Measurements from ENCODE around the gene DYNC1I1. TPM values are rescaled to one million over a fixed set of nuclear protein-coding genes. Genes with fewer than 3 reads are reported as not detected.

Gene DYNC1I1
- total RNA-seq, 1 experiment from 2014 or later: 3.2 TPM

- Histone ChIP-seq H2BK20ac (ENCODE audit: low read depth, low read length, poor library complexity, severe bottlenecking) (no peak overlapping the region), H3K9me3 (ENCODE audit: control insufficient read depth, low read depth, low read length) (no peaks in the 10 kb centered on the region), H2BK120ac (ENCODE audit: low read depth, low read length, poor library complexity, severe bottlenecking) (no peak overlapping the region), H2AFZ (ENCODE audit: low read length) (no peak overlapping the region), H4K91ac (ENCODE audit: insufficient read length, low read depth, low read length) (no peak overlapping the region), H3K4me1 (ENCODE audit: insufficient read depth, low read length) (no peaks in the 10 kb centered on the region; the same call in 1 of the 2 replicates), H3K14ac (ENCODE audit: insufficient read depth, low read length) (no peak overlapping the region), H4K20me1 (ENCODE audit: control insufficient read depth, insufficient read depth, insufficient read length) (no peaks in the 10 kb centered on the region), H3K27me3 (ENCODE audit: insufficient read depth, low read length) (no peaks in the 10 kb centered on the region), H3K4ac (ENCODE audit: low read depth, low read length) (no peak overlapping the region), H3K27ac (ENCODE audit: insufficient read length, low read depth, low read length) (no peak overlapping the region), H2BK15ac (ENCODE audit: low read depth, low read length) (no peak overlapping the region), H3K23ac (ENCODE audit: insufficient read length, low read depth, low read length) (no peak overlapping the region), H3K23me2 (ENCODE audit: insufficient read length, low read depth, low read length, poor library complexity, severe bottlenecking) (no peaks in the 10 kb centered on the region), H3K4me2 (ENCODE audit: insufficient read depth, insufficient read length, low read length) (no peak overlapping the region), H2BK5ac (ENCODE audit: insufficient read length, low read length) (no peak overlapping the region), H2BK12ac (ENCODE audit: insufficient read length, low read depth, low read length) (no peak overlapping the region), H4K8ac (replicated peaks; ENCODE audit: insufficient read length, low read depth, low read length) (no peak overlapping the region), H3K9ac (ENCODE audit: extremely low read depth, insufficient read length, low read length) (no peak overlapping the region), H3K56ac (ENCODE audit: insufficient read length, low read depth, low read length) (no peak overlapping the region), H3K18ac (ENCODE audit: insufficient read length, low read depth, low read length) (no peak overlapping the region), H3T11ph (ENCODE audit: low read length) (no peak overlapping the region), H3K79me2 (ENCODE audit: insufficient read depth, low read length) (no peaks in the 10 kb centered on the region), H2AK5ac (ENCODE audit: insufficient read length, low read length) (no peak overlapping the region), H4K5ac (ENCODE audit: insufficient read length, low read depth, low read length) (no peak overlapping the region), H3K79me1 (ENCODE audit: insufficient read depth, low read depth, low read length, poor library complexity, severe bottlenecking) (no peaks in the 10 kb centered on the region)
- no peak overlapping the region for H3K4me3 Mint-ChIP-seq
- DNase-seq: no peak
- peaks cover 20 to 21% of the 10 kb centered on the region in 2 experiments for H3K4me1 Mint-ChIP-seq
- H3K36me3 Mint-ChIP-seq (ENCODE audit: insufficient read depth in 1 of 3, low read depth in 3 of 3): no peaks in the 10 kb centered on the region
- no peak for TF ChIP-seq CTCF (conservative IDR thresholded peaks at IDR 0.05)
- H3K9me3 Mint-ChIP-seq: no peaks in the 10 kb centered on the region
- H3K27me3 Mint-ChIP-seq (ENCODE audit: low read depth): peaks cover 2% of the 10 kb centered on the region
- H3K27ac Mint-ChIP-seq: no peak overlapping the region; a peak in 1 of 7 replicates
Observed at GRCh38 chr7:95904099-95904498, 131.7 kb downstream of the DYNC1I1 start.
